Activated T-helper 1 cell treated with anti-CD3 and anti-CD28 coated beads, Interleukin-12 subunit alpha, Interleukin-12 subunit beta, Interleukin-2, Interleukin-4 antibody, amounts not matched to agents 30 ng/mL and 10 ng/mL and 1 ng/mL, durations not matched to agents 14 hours and 24 hours and 36 hours (primary cell): ENCODE measurements around the gene MVB12B. TPM values are rescaled to one million over a fixed set of nuclear protein-coding genes. Genes with fewer than 3 reads are reported as not detected.

Experiments
- DNase-seq: peaks from one replicate; pipeline ENCODE4 v3.0.0; 2021; ENCODE audit warnings: low spot score
- H3K27ac Mint-ChIP-seq: one replicate; pipeline ENCODE4 v1.8.0; 2021; ENCODE audit warnings: mild to moderate bottlenecking, mixed read lengths
- H3K27me3 Mint-ChIP-seq: one replicate; pipeline ENCODE4 v1.8.0; 2022; ENCODE audit warnings: mild to moderate bottlenecking, moderate library complexity, mixed read lengths; ENCODE audit not compliant: insufficient read depth
- H3K36me3 Mint-ChIP-seq: one replicate; pipeline ENCODE4 v1.8.0; 2021; ENCODE audit warnings: low read depth, mixed read lengths
- H3K4me1 Mint-ChIP-seq: one replicate; pipeline ENCODE4 v1.8.0; 2021; ENCODE audit warnings: low read depth, mixed read lengths
- H3K4me3 Mint-ChIP-seq: one replicate; pipeline ENCODE4 v1.8.0; 2021; ENCODE audit warnings: mild to moderate bottlenecking, moderate library complexity, mixed read lengths
- H3K9me3 Mint-ChIP-seq: one replicate; pipeline ENCODE4 v1.8.0; 2021; ENCODE audit warnings: mixed read lengths
- intact Hi-C: fragments of 100-400 bp; cut with micrococcal nuclease; formaldehyde crosslinking; loops from one replicate; pipeline ENCODE4 v1.15.1; 2024
- total RNA-seq: library from RNA; stranded (reverse); gene quantifications from 2 replicates; pipeline ENCODE4 v1.2.3, GENCODE V29; 2022

Gene MVB12B
- total RNA-seq, 1 donor from 2014 or later = 1.1 TPM

DNA sequence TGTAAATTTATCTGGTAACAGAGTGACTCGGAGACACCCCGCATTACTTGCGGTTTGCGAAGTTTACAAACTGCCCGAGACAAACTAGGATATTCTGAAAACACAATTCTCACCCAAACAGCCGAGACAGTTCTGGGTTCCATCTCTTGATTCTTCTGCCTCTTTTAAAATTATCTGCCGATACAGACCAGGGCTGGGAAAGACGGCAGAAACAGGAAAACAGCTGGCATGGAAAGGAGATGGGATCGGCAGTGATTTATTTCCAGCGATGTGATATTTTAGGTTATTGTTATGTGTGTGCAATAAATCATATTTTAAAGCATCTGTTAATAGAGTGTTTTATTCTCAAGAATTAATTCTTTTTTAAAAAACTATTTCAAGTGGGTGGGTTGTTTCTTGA lies 193.8 kb downstream of the MVB12B start:
- H3K36me3 Mint-ChIP-seq = no peaks in the 10 kb centered on the region
- H3K27ac Mint-ChIP-seq = no peak overlapping the region
- no peak for DNase-seq
- peaks cover 51% of the 10 kb centered on the region for H3K4me1 Mint-ChIP-seq
- no peaks in the 10 kb centered on the region for H3K9me3 Mint-ChIP-seq
- peaks cover 64% of the 10 kb centered on the region for H3K27me3 Mint-ChIP-seq
- H3K4me3 Mint-ChIP-seq = no peak overlapping the region
- intact Hi-C loops = no loop called here

DNA sequence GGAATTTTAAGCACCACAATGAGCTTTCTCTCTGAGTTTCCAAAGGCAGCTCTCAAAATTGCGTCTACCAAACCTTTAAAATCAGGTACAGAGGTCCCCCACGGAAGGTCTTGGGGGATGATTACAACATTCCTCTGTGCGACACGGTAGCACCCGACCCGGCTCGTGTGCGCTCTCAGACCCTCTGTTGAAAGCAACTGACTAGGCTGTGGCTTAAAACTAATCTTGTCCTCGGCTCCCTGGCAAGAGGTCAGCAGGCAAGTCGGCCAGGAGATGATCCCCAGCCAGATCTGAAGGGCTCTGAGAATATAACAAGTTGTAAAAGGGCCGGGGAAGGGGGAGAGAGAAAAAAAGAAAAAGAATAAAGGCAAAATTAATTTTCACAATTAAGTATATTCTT lies 194.5 kb downstream of the MVB12B start:
- Mint-ChIP-seq H3K4me3 (no peak overlapping the region), H3K9me3 (no peaks in the 10 kb centered on the region), H3K36me3 (no peaks in the 10 kb centered on the region), H3K27ac (no peak overlapping the region), H3K4me1 (peaks cover 51% of the 10 kb centered on the region), H3K27me3 (peaks cover 59% of the 10 kb centered on the region)
- intact Hi-C loops = no loop called here
- DNase-seq = no peak

DNA sequence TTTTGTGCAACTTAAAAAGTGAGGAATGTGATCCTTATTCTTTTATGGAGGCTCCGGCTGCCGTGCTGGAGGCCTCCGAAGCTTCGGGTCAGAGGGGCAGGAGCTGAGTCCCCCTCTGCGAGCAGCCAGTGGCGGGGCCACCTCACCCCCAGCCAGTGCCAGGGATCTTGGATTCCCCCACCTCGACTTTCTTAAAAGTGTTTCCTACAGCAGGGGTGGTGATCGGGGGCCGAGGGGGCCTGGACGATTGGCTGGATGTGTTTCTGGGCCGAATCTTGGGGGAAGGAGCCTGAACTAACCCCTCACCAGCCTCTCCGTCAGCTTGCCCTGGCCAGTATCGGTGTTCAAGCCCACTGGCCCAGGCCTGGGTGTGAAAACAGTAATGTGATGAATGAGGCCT lies 194.9 kb downstream of the MVB12B start:
- no peaks in the 10 kb centered on the region for H3K36me3 Mint-ChIP-seq
- H3K27me3 Mint-ChIP-seq = peaks cover 56% of the 10 kb centered on the region
- no peaks in the 10 kb centered on the region for H3K9me3 Mint-ChIP-seq
- H3K4me1 Mint-ChIP-seq = peaks cover 47% of the 10 kb centered on the region
- no peak overlapping the region for H3K27ac Mint-ChIP-seq
- intact Hi-C loops = no loop called here
- H3K4me3 Mint-ChIP-seq = no peak overlapping the region
- DNase-seq = no peak

DNA sequence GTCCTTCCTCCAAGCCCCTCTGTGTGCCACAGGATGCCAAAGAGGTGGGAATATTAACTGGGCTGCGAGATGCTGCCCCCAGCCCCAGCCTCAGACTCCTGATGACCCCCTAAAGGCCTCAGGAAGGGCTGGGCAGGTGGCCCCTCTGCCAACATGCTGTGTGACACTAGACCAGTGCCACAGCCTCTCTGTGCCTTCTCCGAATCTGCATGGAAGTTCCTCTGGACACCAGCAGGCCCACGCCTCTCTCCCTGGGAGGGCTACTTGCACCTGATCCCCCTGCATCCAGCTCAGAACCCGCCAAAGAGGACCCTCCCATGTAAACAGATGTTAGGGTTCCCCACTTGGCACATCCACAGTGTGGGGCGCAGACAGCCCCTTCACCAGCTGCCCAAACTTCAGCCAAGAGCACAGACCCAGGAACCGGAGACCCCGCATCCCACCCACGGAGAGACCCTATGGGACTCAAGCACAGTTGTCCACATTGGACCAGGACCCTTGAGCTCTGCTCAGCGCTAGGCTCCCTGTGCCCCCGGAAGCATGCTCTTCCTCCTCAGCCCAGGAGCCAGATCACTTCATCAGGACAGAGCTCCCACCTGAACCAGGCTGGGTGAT lies 195.5 kb downstream of the MVB12B start:
- Mint-ChIP-seq H3K9me3 (no peaks in the 10 kb centered on the region), H3K27ac (no peak overlapping the region), H3K4me3 (no peak overlapping the region), H3K36me3 (no peaks in the 10 kb centered on the region), H3K27me3 (peaks cover 57% of the 10 kb centered on the region), H3K4me1 (peaks cover 42% of the 10 kb centered on the region)
- intact Hi-C loops = no loop called here
- DNase-seq = no peak

DNA sequence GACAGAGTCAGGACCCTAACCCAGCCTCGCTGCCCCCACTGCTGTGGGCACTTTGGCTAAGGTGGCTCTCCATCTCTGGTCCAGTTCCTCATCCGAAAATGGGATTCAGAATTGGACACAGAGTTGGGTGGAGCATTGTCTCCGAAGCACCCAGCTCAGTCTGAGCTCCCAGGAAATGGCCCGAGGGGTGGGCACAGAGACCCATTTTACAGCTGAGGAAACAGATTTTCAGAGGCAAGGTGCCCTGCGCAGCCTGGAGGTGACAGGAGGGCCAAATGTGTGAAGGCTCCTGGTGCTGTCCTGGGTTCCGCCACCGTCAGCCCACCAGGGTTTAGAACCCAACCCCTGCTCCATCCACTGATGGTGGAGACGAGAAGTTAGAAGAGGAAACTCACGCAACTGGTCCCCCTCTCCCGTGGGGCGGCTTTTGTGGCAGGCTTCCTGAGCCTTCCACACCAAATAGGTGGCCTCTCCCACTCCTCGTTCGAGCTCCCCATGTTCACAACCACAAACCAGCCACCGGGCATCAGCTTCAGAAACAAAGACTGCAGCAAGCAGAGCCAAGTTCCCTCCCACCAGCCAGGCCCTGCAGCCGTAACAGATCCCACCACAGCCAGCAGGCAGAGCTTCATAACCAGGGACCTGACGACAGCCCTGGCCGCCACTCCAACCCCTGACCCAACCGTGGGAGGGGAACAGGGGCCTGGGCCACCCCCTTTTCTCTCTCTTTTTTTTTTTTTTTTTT lies 196.2 kb downstream of the MVB12B start:
- intact Hi-C loops = no loop called here
- Mint-ChIP-seq H3K27me3 (peaks cover 56% of the 10 kb centered on the region), H3K27ac (no peak overlapping the region), H3K4me3 (no peak overlapping the region), H3K4me1 (peaks cover 34% of the 10 kb centered on the region), H3K36me3 (no peaks in the 10 kb centered on the region), H3K9me3 (no peaks in the 10 kb centered on the region)
- DNase-seq = no peak

DNA sequence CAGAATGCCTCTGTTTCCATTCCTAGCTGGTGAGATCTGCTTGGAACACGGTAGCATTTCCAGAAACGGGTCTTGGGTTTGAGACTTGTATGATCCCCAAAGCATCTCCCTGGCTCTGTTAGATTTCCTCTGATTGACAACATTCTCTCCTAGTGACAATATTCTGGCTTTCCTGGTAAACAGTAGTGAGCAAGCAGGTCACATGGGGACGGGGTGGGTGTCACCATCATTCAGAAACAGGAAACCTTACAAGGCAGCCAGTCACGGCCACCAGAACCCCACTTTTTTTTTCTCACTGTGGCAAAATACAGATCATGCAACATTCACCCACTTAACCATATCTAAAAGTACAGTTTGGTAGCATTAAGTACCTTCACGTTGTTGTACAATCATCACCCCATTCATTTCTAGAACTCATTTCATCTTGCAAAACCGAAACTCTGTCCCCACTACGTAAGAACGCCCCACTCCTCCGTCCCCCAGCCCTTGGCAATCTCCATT lies 197.0 kb downstream of the MVB12B start:
- no peak for DNase-seq
- Mint-ChIP-seq H3K4me1 (peaks cover 26% of the 10 kb centered on the region), H3K36me3 (no peaks in the 10 kb centered on the region), H3K9me3 (no peaks in the 10 kb centered on the region), H3K27me3 (peaks cover 54% of the 10 kb centered on the region), H3K4me3 (no peak overlapping the region), H3K27ac (no peak overlapping the region)
- intact Hi-C loops = no loop called here

DNA sequence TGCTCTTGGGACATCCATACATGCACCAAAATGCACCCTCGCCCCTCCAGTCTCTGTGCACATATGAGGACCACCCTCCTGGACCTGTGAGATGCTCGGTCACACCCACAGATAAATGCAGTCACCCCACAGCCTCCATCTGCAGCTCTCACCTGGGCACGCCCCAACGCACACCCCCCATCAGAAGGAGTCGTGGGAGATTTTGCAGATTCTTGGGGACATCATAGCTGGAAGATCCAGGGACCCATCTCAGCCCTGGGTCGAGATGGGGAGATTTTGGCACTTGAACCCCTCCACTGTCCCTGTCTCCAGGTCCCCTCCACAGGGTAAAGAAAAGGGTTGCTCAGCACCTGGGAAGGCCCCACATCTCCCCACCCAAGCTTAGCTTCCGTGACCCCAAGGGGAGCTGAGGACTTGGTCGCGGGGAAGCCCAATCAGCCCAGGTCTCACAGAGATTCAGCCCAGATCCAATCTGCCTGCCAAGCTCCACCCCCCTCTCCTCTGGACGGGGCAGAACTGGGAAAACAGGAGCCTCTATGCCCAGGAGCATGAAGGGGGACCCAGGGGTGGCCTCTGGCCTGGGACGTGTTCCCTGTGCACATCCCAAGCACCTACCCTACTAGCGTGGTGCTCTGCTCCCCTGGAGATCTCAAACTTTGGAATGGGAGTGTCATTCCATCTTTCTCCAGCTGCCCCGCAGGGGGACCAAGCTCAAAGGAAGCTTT lies 197.9 kb downstream of the MVB12B start:
- intact Hi-C loops = no loop called here
- no peaks in the 10 kb centered on the region for H3K36me3 Mint-ChIP-seq
- peaks cover 17% of the 10 kb centered on the region for H3K4me1 Mint-ChIP-seq
- H3K27ac Mint-ChIP-seq = no peak overlapping the region
- H3K4me3 Mint-ChIP-seq = no peak overlapping the region
- H3K27me3 Mint-ChIP-seq = peaks cover 50% of the 10 kb centered on the region
- H3K9me3 Mint-ChIP-seq = no peaks in the 10 kb centered on the region
- DNase-seq = no peak

DNA sequence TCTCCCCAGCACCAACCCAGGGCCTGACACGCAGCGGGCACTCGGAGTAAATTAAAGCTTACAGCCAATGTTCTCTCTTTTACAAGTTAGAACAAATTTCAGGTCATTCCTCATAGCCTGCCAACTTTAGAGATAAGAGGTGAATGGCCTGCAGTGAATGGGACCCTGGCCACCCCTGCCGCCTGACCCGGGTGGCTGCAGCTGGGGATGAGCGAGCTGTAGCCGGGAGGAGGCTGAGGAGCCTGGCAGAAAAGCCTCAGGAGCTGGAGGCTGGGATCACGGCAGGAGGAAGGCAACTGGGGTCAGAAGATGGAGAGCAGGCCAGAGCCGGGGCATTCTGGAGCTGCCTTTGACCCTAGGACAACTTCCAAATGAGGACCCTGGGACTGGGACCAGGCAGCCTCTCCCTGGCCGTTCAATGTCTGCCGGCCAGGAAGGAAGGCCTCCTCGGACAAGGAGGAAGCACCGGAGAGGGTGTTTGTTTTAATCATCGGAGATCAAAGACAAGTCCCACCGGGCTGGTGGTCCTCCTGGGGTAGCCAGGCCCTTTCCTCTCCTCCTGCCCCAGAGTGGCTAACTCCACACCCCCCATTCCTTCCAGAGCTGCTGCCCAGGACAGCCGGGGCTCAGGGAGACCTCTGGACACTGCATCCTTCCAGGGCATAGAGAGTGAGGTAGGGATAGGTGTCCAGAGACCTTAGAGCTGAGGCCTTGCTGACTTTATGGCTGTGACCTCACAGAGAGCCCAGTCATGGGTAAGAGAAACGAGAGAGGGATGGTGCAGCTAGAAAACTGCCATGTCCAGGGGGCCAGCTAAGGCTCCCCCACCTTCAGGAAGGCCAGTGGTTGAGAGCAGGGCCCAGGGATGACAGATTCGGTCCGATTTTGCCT lies 199.8 kb downstream of the MVB12B start:
- DNase-seq = no peak
- Mint-ChIP-seq H3K4me3 (no peak overlapping the region), H3K27me3 (peaks cover 43% of the 10 kb centered on the region), H3K4me1 (peaks cover 14% of the 10 kb centered on the region), H3K27ac (no peak overlapping the region), H3K9me3 (no peaks in the 10 kb centered on the region), H3K36me3 (no peaks in the 10 kb centered on the region)
- intact Hi-C loops = no loop called here

DNA sequence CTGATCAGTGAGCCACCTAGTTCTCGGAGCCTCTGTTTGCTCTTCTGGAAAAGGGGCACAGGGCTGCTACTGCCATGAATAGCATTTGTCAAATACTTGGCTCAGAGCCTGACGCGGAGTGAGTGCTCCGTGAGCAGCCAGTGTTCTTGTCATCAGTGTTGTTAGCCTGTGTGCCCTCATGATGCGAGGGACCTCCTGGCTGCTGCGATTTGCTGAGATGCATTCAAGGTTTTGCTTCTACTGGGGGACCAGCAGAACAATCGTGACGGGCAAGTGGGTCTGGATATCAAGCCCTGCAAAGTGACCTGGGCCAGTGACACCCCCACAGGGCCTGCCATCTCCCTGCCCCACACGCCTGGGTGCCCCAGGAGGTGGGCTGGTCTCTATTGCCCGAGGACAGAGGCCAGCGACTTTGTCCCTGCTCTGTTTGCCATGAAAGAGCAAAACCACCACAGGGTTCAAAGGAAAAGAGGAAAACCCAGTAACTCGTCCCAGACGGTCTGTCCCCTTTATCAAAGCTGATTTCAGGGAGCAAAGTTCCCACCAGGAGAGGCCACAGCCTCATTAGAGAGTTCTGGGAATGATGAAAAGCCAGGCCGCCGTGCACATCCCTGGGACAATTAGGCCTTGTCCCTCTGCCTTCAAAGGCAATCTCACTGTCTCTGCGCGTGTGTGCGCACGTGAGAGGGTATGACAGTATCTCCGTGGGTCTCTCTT lies 200.6 kb downstream of the MVB12B start:
- no peaks in the 10 kb centered on the region for H3K9me3 Mint-ChIP-seq
- H3K4me1 Mint-ChIP-seq = peaks cover 14% of the 10 kb centered on the region
- no peaks in the 10 kb centered on the region for H3K36me3 Mint-ChIP-seq
- DNase-seq = no peak
- H3K27me3 Mint-ChIP-seq = peaks cover 43% of the 10 kb centered on the region
- intact Hi-C loops = no loop called here
- H3K27ac Mint-ChIP-seq = no peak overlapping the region
- H3K4me3 Mint-ChIP-seq = no peak overlapping the region

DNA sequence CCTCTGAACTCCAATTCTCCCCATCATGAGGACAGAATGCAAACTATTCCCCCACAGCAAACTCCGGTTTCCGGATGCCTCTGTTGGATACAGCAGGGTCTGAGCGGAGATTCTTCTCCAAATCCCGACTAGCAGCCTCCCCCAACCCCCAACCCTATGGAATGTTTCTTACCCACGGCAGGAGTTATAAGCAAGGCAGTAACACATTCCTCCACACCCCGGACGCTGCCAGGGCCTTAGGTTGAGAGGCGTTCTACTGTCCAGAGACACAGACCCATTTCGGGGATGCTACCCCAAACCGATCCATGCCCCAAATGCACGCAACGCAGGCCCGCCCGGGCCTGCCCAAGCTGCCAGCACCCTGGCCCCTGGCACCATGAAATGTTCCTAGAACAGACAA lies 201.5 kb downstream of the MVB12B start:
- Mint-ChIP-seq H3K27me3 (peaks cover 40% of the 10 kb centered on the region), H3K36me3 (no peaks in the 10 kb centered on the region), H3K4me3 (no peak overlapping the region), H3K27ac (no peak overlapping the region), H3K4me1 (peaks cover 10% of the 10 kb centered on the region), H3K9me3 (no peaks in the 10 kb centered on the region)
- DNase-seq = no peak
- intact Hi-C loops = no loop called here

DNA sequence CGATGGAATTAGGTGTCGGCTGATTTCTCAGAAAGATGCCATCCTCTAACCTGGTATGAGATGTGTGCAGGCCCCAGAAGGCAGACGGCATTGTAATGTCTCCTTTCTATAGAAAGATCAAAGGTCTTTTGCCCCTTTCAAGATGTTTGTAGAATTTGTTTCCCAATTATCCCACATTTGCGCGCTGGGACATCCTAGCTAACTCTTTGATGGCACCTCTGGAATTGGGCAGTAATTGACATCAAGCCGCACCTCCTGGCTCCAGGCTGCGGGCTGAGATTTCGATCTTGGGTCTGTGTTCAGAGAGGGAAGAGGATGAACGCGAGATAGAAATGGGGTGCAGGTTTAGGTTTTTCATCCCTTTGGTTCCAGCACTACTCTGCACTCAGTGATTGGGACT lies 202.3 kb downstream of the MVB12B start:
- H3K9me3 Mint-ChIP-seq = no peaks in the 10 kb centered on the region
- DNase-seq = no peak
- peaks cover 39% of the 10 kb centered on the region for H3K27me3 Mint-ChIP-seq
- no peak overlapping the region for H3K27ac Mint-ChIP-seq
- intact Hi-C loops = no loop called here
- H3K36me3 Mint-ChIP-seq = no peaks in the 10 kb centered on the region
- no peak overlapping the region for H3K4me3 Mint-ChIP-seq
- peaks cover 2% of the 10 kb centered on the region for H3K4me1 Mint-ChIP-seq

DNA sequence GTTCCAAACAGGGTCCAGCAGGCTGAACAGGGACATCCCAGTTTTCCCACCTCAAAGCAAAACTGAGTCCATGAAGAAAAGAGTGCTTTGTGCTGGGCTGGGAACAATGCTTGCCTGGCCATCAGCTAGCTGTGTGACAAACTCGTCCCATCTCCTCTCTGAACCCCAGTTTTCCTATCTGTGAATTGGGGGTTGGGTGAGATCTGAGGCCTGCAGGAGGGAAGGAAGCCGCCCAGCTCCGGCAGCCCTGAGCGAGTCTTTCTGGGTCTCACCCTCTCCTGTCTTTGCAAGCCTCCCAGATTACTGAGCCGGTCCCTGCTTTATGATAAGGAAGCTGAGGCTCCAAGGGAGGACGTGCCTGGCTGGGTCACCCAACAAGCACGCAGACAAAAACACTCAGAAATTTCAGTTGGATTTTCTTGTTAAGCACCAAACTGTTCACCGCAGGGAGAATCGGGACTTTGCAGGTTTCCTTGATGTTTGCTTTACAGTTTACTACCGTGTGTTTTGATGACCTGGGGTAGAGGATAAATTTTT lies 204.5 kb downstream of the MVB12B start:
- peaks cover 34% of the 10 kb centered on the region for H3K27me3 Mint-ChIP-seq
- no peaks in the 10 kb centered on the region for H3K36me3 Mint-ChIP-seq
- intact Hi-C loops = no loop called here

More for the DNA sequence above, 204.5 kb downstream of the MVB12B start:
- DNase-seq = no peak
- H3K27ac Mint-ChIP-seq = no peak overlapping the region
- no peak overlapping the region for H3K4me3 Mint-ChIP-seq
- no peaks in the 10 kb centered on the region for H3K4me1 Mint-ChIP-seq
- H3K9me3 Mint-ChIP-seq = no peaks in the 10 kb centered on the region
